Smooth muscle cell (in vitro differentiated cells): ENCODE measurements around the gene JAGN1. TPM values are rescaled to one million over a fixed set of nuclear protein-coding genes. Genes with fewer than 3 reads are reported as not detected.

Experiments used
- DNase-seq: peaks from one replicate; lab custom pipeline; 2025; ENCODE audit not compliant: unreplicated experiment; lab: John Stamatoyannopoulos, UW
- H2AFZ ChIP-seq: fragments of 200-600 bp; sonication (generic); 2 replicates; pipeline ENCODE4 v1.6.0; 2016; ENCODE audit warnings: antibody characterized with exemption, low read depth, mild to moderate bottlenecking
- H3F3A ChIP-seq: fragments of 200-600 bp; sonication (generic); 2 replicates; pipeline ENCODE4 v1.6.0; 2017; ENCODE audit warnings: antibody characterized with exemption, low read depth
- H3K27ac ChIP-seq: fragments of 200-600 bp; sonication (generic); 2 replicates; pipeline ENCODE4 v1.5.1; 2016; ENCODE audit warnings: low read depth, mild to moderate bottlenecking
- H3K27me3 ChIP-seq: fragments of 200-600 bp; sonication (generic); 2 replicates; pipeline ENCODE4 v1.6.1; 2016; ENCODE audit warnings: low read depth, mild to moderate bottlenecking
- H3K36me3 ChIP-seq: fragments of 200-600 bp; sonication (generic); 2 replicates; pipeline ENCODE4 v1.5.1; 2016; ENCODE audit warnings: low read depth
- H3K4me1 ChIP-seq: fragments of 200-600 bp; sonication (generic); 2 replicates; pipeline ENCODE4 v1.5.1; 2016; ENCODE audit warnings: low read depth
- H3K4me2 ChIP-seq: fragments of 200-600 bp; sonication (generic); 2 replicates; pipeline ENCODE4 v1.6.0; 2016; ENCODE audit warnings: mild to moderate bottlenecking
- H3K4me3 ChIP-seq: fragments of 200-600 bp; sonication (generic); 2 replicates; pipeline ENCODE4 v1.5.1; 2016; ENCODE audit warnings: mild to moderate bottlenecking
- H3K79me2 ChIP-seq: fragments of 200-600 bp; sonication (generic); 2 replicates; pipeline ENCODE4 v1.6.0; 2016; ENCODE audit warnings: low read depth, mild to moderate bottlenecking
- H3K9ac ChIP-seq: fragments of 200-600 bp; sonication (generic); 2 replicates; pipeline ENCODE4 v1.6.0; 2016; ENCODE audit warnings: low read depth
- H3K9me3 ChIP-seq: fragments of 200-600 bp; sonication (generic); replicated peaks from 2 replicates; pipeline ENCODE4 v1.5.1; 2016; ENCODE audit warnings: low read depth
- H4K20me1 ChIP-seq: fragments of 200-600 bp; sonication (generic); 2 replicates; pipeline ENCODE4 v1.6.0; 2016; ENCODE audit warnings: low read depth
- WGBS: methylation state at CpG from one replicate; pipeline ENCODE4 v1.1.7; 2016; ENCODE audit warnings: low lambda C conversion rate; 5-methylcytosine and 5-hydroxymethylcytosine counted together
- polyA plus RNA-seq: library from polyadenylated mRNA; unstranded; fragments of >200 nt; fragmentation: Nextera tagmentation; extraction: Ambion mirVana; gene quantifications from 2 replicates; pipeline ENCODE4 v1.2.1, GENCODE V29; 2016
- total RNA-seq: library from RNA; depleted of rRNA; stranded (reverse); fragments of >200 nt; gene quantifications from 2 replicates; pipeline ENCODE4 v1.2.3, GENCODE V29; 2014
- TF ChIP-seq, protein P1 (sequence below): fragments of 200-600 bp; sonication (generic); IDR thresholded peaks from 2 replicates; pipeline ENCODE4 v1.5.1; 2017; ENCODE audit warnings: borderline replicate concordance, mild to moderate bottlenecking, antibody characterized with exemption; ENCODE audit not compliant: insufficient read depth, poor library complexity, severe bottlenecking

The JAGN1 gene
- total and polyA plus RNA-seq, 2 experiments from 2014 or later, result 36.8 to 37.3 TPM

DNA sequence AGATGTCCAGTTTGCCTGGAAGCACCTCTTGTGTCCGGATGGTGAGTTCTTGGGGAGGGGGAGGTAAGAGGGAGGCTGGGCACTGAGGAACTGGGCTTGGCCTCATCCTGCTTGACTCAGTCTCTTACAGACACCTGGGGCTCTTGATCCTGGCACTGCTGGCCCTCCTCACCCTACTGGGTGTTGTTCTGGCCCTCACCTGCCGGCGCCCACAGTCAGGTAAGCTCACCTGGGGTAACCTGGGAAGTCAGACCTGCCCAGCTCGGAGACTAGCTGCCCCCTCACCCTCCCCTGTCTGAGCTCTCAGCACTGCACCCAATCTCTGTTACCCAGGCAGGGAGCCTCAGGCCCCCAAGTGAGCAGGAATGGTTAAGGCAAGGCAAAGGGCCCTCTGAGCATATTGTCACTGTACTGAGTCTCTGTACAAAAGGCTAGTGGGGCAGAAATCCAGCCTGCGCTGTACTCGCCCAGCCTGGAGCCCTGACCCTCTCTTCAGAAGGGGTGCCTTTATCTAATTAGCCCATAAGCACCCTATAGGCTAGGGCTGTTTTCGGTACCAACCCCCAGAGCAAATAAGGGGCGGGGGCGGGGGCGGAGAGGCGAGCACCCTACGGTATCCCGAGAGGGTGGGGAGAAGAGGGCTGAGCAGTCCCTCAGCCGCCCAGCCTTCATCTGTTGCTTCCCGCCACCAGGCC is 24.3 kb downstream of the JAGN1 start:
- no peak overlapping the region for H3K27ac ChIP-seq
- H3K4me2 ChIP-seq, result peak overlapping the region; percentile 91

GRCh38 chr3:9915254-9916141 is 25.1 kb downstream of the JAGN1 start:
- Histone ChIP-seq H3K9ac (peak overlapping the region; percentile 31), H3F3A (no peaks in the 10 kb centered on the region), H3K4me3 (peak overlapping the region; percentile 62), H3K4me1 (peaks cover 16% of the 10 kb centered on the region), H3K79me2 (no peaks in the 10 kb centered on the region), H3K9me3 (no peaks in the 10 kb centered on the region), H2AFZ (peak overlapping the region; percentile 91), H4K20me1 (no peaks in the 10 kb centered on the region), H3K36me3 (no peaks in the 10 kb centered on the region), H3K27me3 (no peaks in the 10 kb centered on the region), H3K4me2 (peak overlapping the region; percentile 91), H3K27ac (peak overlapping the region; percentile 75)
- WGBS, result under 1% methylated on average over 74 of the region's 99 CpGs
- TF ChIP-seq, protein P1, sequence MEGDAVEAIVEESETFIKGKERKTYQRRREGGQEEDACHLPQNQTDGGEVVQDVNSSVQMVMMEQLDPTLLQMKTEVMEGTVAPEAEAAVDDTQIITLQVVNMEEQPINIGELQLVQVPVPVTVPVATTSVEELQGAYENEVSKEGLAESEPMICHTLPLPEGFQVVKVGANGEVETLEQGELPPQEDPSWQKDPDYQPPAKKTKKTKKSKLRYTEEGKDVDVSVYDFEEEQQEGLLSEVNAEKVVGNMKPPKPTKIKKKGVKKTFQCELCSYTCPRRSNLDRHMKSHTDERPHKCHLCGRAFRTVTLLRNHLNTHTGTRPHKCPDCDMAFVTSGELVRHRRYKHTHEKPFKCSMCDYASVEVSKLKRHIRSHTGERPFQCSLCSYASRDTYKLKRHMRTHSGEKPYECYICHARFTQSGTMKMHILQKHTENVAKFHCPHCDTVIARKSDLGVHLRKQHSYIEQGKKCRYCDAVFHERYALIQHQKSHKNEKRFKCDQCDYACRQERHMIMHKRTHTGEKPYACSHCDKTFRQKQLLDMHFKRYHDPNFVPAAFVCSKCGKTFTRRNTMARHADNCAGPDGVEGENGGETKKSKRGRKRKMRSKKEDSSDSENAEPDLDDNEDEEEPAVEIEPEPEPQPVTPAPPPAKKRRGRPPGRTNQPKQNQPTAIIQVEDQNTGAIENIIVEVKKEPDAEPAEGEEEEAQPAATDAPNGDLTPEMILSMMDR, result peak; percentile 24
- DNase-seq, result peak; percentile 59

More for the DNA sequence above, 24.3 kb downstream of the JAGN1 start:
- Histone ChIP-seq H3K4me3 (peak overlapping the region; percentile 62), H3K79me2 (no peaks in the 10 kb centered on the region), H3F3A (no peaks in the 10 kb centered on the region), H3K27me3 (no peaks in the 10 kb centered on the region), H2AFZ (no peak overlapping the region), H3K4me1 (peaks cover 16% of the 10 kb centered on the region), H3K36me3 (no peaks in the 10 kb centered on the region), H4K20me1 (no peaks in the 10 kb centered on the region), H3K9ac (peak overlapping the region; percentile 31), H3K9me3 (no peaks in the 10 kb centered on the region)
- no peak for DNase-seq
- 42% methylated on average over 14 of the region's 15 CpGs for WGBS
- TF ChIP-seq, protein P1, result no peak

DNA sequence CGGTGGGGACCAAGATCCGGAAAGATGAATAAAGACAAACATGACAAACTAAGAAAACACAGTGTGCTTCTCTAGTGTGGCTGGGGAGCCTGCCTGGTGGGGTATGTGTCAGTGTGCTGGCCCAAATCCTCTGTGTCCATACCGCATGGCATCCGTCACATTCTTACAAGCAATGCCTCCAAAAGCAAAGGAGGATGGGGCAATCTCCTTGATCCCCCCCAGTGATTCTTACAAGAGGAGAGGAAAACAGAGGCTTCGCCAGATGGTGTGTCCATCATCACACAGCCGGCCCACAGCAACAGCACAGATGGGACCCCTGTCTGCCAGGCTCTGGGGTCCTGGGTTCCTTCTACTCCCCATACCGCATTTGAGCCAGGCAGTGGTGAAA is 25.9 kb downstream of the JAGN1 start:
- Histone ChIP-seq H2AFZ (no peak overlapping the region), H3K9ac (no peak overlapping the region), H3K79me2 (no peaks in the 10 kb centered on the region)

More for the DNA sequence above, 25.9 kb downstream of the JAGN1 start:
- WGBS, result 64% methylated on average over 7 of the region's 7 CpGs
- TF ChIP-seq, protein P1, result no peak
- no peaks in the 10 kb centered on the region for H3K9me3 ChIP-seq
- no peaks in the 10 kb centered on the region for H3K36me3 ChIP-seq
- H3K27me3 ChIP-seq, result no peaks in the 10 kb centered on the region
- H3K4me2 ChIP-seq, result peak overlapping the region; percentile 91
- H3K27ac ChIP-seq, result peak overlapping the region; percentile 75
- DNase-seq, result no peak
- H3K4me3 ChIP-seq, result peak overlapping the region; percentile 62
- H3F3A ChIP-seq, result no peaks in the 10 kb centered on the region
- peaks cover 16% of the 10 kb centered on the region for H3K4me1 ChIP-seq
- no peaks in the 10 kb centered on the region for H4K20me1 ChIP-seq
